ENCODE measurements around the gene HDLBP. TPM values are rescaled to one million over a fixed set of nuclear protein-coding genes. Genes with fewer than 3 reads are reported as not detected.

Gene HDLBP
- total and polyA plus RNA-seq, 10 of the 15 experiments (the other 5 are each of a cell fraction or from before 2014, with no cell fraction given) = 19.5 to 383 (median 249) TPM

GRCh38 chr2:241248289-241248688 lies 67.2 kb downstream of the HDLBP start:
- no TSS peak for BruUV-seq (replicated peaks)
- Histone ChIP-seq H3K79me2 (ENCODE audit: control insufficient read depth, insufficient read depth, low read length) (no peaks in the 10 kb centered on the region; the same call in 1 of the 2 replicates), H4K20me1 (ENCODE audit: control insufficient read depth, insufficient read depth) (no peaks in the 10 kb centered on the region; the same call in 1 of the 2 replicates), H3K4me3 (no peak overlapping the region), H3K4me1 (ENCODE audit: control insufficient read depth, insufficient read depth, low read length) (no peaks in the 10 kb centered on the region), H3K9me3 (replicated peaks; ENCODE audit: control insufficient read depth, insufficient read depth, low read length) (no peaks in the 10 kb centered on the region), H2AFZ (ENCODE audit: control insufficient read depth, low read depth, low read length) (no peak overlapping the region), H3K27me3 (replicated peaks in 1 of 2; ENCODE audit: control insufficient read depth in 2 of 2, insufficient read depth in 2 of 2, low read length in 1 of 2) (no peaks in the 10 kb centered on the region), H3K9ac (ENCODE audit: control insufficient read depth, insufficient read depth, low read length) (no peak overlapping the region), H3K4me2 (ENCODE audit: control insufficient read depth, insufficient read depth) (no peak overlapping the region), H3K36me3 (ENCODE audit: control insufficient read depth in 2 of 2, insufficient read depth in 2 of 2, low read length in 1 of 2) (peaks cover 53 to 62% of the 10 kb centered on the region in 2 experiments), H3K27ac (ENCODE audit: control insufficient read depth, insufficient read depth) (no peak overlapping the region)
- in situ Hi-C loops (cut with MboI) = no loop called here
- DNase-seq (ENCODE audit: low read depth, low spot score) (no peak), FAIRE-seq (no peak), ATAC-seq (no peak)
- TF ChIP-seq SMAD1 (IDR thresholded peaks at IDR 0.05; ENCODE audit: low read depth, partially characterized antibody) = no peak
- no peak for TF ChIP-seq SKIL (IDR thresholded peaks at IDR 0.05; ENCODE audit: low read depth, poor library complexity, severe bottlenecking)
- TF ChIP-seq RFX5 (IDR thresholded peaks at IDR 0.05; ENCODE audit: low read depth, low read length) = no peak
- no peak for TF ChIP-seq RCOR1 (conservative IDR thresholded peaks at IDR 0.05; ENCODE audit: low read depth, low read length)
- no peak for TF ChIP-seq ETV6 (conservative IDR thresholded peaks at IDR 0.05 in 1 of 2, IDR thresholded peaks at IDR 0.05 in 1 of 2; ENCODE audit: borderline replicate concordance in 1 of 2, low read depth in 1 of 2)
- TF ChIP-seq EGR1 (IDR thresholded peaks at IDR 0.05; ENCODE audit: borderline replicate concordance in 1 of 2, low read depth in 2 of 2, low read length in 2 of 2) = no peak
- no peak for TF ChIP-seq KLF5 (IDR thresholded peaks at IDR 0.05; ENCODE audit: partially characterized antibody)
- TF ChIP-seq ESRRA (IDR thresholded peaks at IDR 0.05; ENCODE audit: low read length) = no peak
- no peak for TF ChIP-seq PAX5 (IDR thresholded peaks at IDR 0.05; ENCODE audit: borderline replicate concordance, low read depth, low read length)
- no peak for TF ChIP-seq NFYA (IDR thresholded peaks at IDR 0.05; ENCODE audit: borderline replicate concordance, low read depth, low read length)
- no peak for TF ChIP-seq ZSCAN29 (IDR thresholded peaks at IDR 0.05)
- TF ChIP-seq HDAC2 (IDR thresholded peaks at IDR 0.05) = no peak
- TF ChIP-seq ATF7 (IDR thresholded peaks at IDR 0.05; ENCODE audit: low read depth) = no peak
- RAD21 ChIA-PET (ENCODE audit: unreplicated experiment) = no interaction called here
- CTCF ChIA-PET = no interaction called here
- POLR2A ChIA-PET = no interaction called here
- SMC1A ChIA-PET (ENCODE audit: uncharacterized antibody, unreplicated experiment) = no interaction called here
- 99% methylated on average over 11 of the region's 11 CpGs for WGBS (ENCODE audit: insufficient coverage, insufficient replicate concordance, low lambda C conversion rate, missing lambda C conversion rate)
- intact Hi-C loops (cut with micrococcal nuclease; ENCODE audit: unreplicated experiment) = no loop called here

Measured in GM12878 (cell line).